Measurements from ENCODE around the gene SLC2A13. TPM values are rescaled to one million over a fixed set of nuclear protein-coding genes. Genes with fewer than 3 reads are reported as not detected.

SLC2A13 gene
- total RNA-seq, result 1 to 10 TPM; 8.2 to 9.4 TPM

- CTCF ChIA-PET, result interaction anchor here (0.7 to 4.8 kb wide), 4 partner anchors 11 to 343 kb away, joined by 3 to 36 read pairs (median 3); no protein-coding TSS in a partner anchor
- POLR2A ChIA-PET, result interaction anchor here (0.6 to 0.8 kb wide), 2 partner anchors 10 to 95 kb away, joined by 3 to 4 read pairs; no protein-coding TSS in a partner anchor
Observed at GRCh38 chr12:40105515-40106201, at the start of gene SLC2A13. Gene SLC2A13 (minus strand): TSS chr12:40106081. CDS start chr12:40105808, 273 bp downstream.

- ChIA-PET CTCF (no interaction called here), POLR2A (no interaction called here)
Observed at GRCh38 chr12:40154381-40154780, 48.5 kb upstream of the SLC2A13 start.

DNA sequence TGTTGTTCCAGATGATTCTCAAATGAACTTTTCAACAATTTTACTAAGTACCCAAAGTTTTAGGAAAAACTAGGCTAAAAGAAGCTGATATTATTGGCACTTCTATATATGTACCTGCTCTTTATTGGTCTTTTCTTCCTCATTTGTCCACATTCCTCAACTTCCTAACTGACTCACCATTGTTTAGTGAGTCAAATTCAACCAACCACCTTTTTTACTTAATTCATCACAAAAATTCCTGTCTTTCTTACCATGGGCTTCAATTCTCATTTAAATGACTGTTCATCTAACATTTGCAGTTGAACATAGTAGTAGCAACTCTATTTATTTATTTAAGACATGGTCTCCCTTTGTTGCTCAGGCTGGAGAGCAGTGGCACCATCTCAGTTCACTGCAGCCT, 47.6 kb upstream of the SLC2A13 start:
- ChIA-PET POLR2A (no interaction called here), CTCF (no interaction called here)

GRCh38 chr12:40152783-40153383, 47.0 kb upstream of the SLC2A13 start:
- CTCF ChIA-PET, result no interaction called here
- POLR2A ChIA-PET, result no interaction called here

DNA sequence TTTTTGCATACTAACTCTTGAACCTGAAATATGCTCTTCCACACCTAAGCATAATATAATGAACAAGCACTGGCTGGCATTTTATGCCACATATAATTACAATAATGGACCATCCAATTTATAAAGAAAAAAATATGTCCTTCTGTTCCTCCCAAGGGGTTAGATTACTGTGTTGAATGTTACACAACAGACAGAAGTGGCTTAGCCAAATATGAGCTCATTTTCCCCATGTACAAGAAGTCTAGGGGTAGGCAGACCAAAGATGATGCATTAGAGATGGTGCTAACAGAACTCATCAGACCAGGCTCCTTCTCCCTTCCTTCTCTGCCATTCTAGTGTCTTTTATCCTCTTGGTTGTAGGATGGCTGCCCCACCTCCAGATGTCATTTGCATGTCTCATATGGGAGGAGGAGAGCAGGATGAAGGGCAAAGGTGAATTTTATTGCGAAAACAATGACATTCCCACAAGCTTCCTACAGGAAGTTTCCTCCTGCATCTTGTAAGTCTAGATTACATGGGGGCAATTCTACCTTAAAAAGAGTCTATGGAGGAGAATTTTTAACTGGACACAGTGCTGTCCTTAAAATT, 43.9 kb upstream of the SLC2A13 start:
- POLR2A ChIA-PET, result no interaction called here
- CTCF ChIA-PET, result no interaction called here

- CTCF ChIA-PET, result no interaction called here
- POLR2A ChIA-PET, result no interaction called here
Observed at GRCh38 chr12:40146800-40147797, 41.2 kb upstream of the SLC2A13 start.

GRCh38 chr12:40145896-40146295, 40.0 kb upstream of the SLC2A13 start:
- ChIA-PET POLR2A (interaction anchor here (0.7 kb wide), 1 partner anchor 38 kb away, joined by 4 read pairs; no protein-coding TSS in a partner anchor), CTCF (interaction anchor here (0.9 kb wide), 1 partner anchor 138 kb away, joined by 6 read pairs; no protein-coding TSS in a partner anchor)

DNA sequence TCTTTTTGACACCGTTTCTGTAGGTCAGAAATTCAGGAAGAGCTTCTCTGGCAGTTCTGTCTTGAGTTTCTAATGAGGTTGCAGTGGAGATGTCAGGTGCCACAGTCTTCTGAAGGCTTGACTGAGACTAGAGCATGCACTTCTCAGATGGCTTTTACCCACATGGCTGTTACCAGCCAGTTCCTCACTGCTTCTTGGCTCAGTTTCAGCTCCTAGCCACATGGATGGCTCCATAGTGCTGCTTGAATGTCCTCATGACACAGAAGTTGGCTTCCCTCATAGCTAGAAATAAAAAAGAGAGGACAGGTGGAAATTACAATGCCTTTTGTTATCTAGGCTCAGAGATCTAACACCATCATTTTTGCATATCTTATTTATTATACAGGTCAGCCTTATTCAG, 38.1 kb upstream of the SLC2A13 start:
- CTCF ChIA-PET, result no interaction called here
- POLR2A ChIA-PET, result no interaction called here

DNA sequence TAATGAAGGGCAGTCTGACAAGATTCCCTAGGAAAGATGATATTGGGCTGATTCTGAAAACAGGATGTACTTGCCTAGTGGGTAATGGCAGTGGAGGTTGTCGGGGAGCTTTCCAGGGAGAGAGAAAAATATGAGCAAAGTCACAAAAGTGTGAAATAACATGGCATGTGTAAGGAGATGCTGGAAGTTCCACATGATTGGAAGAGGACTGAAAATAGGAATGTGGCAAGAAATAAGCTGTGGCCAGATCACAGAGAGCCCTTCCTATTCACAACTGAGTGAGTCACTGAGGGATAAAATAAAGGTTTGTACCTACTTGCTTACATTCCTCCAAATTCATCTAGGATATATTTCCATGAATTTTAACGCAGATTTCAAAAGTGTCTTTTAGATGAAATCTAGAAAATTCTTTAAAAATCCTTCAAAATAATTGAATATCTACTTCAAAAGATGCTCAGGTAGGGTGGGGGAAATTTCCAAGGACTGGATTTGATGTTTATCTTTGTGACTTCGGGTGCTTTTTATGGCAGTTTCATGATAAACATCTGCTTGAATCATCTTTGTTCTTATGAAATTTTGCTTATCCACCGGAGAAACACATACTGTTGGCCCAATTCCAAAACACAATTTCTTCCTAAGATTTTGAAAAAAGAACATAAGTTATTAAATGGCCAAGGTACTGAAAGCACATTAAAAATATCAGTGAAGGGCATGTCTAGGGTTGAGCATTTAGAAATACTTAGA, 36.3 kb upstream of the SLC2A13 start:
- ChIA-PET CTCF (no interaction called here), POLR2A (no interaction called here)

GRCh38 chr12:40138526-40138925, 32.6 kb upstream of the SLC2A13 start:
- CTCF ChIA-PET, result no interaction called here
- POLR2A ChIA-PET, result no interaction called here

DNA sequence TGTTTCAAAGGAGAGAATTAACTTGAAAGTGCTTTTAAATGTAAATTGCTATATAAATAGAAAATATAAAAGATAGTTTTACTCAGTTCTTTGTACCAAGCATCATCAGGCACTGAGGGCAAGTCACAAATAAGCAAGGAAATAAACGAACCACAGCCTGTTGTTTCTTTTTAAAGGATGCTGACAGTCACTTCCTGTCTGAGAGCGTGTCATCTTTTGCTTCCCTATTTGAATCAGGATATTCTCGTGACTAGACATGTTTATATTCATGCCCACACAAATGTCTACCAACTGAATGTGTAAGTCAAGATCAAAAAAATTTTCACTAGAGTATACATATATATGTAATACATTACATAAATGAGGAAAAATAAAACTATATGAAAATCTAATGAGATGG, 31.4 kb upstream of the SLC2A13 start:
- CTCF ChIA-PET, result no interaction called here
- POLR2A ChIA-PET, result no interaction called here

GRCh38 chr12:40127408-40127807, 21.5 kb upstream of the SLC2A13 start:
- POLR2A ChIA-PET, result no interaction called here
- CTCF ChIA-PET, result no interaction called here

GRCh38 chr12:40123496-40123895, 17.6 kb upstream of the SLC2A13 start:
- CTCF ChIA-PET, result interaction anchor here (0.6 kb wide), 1 partner anchor 828 kb away, joined by 3 read pairs; no protein-coding TSS in a partner anchor
- POLR2A ChIA-PET, result no interaction called here

DNA sequence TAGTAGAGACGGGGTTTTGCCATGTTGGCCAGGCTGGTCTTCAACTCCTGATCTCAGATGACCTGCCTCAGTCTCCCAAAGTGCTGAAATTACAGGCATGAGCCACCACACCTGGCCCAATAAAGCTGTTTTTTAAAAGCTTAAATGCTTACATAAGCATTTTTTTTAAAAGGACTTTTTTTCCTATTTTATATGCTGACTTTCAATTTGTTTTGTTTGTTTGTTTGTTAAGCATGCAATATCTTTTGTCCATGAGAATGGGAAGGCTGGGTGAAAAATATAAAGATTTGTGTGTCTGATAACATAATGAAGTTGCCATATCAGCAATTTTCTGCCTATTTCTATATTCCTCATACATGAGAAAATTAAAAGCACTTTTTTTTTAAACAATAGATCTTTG, 17.0 kb upstream of the SLC2A13 start:
- ChIA-PET CTCF (no interaction called here), POLR2A (no interaction called here)

DNA sequence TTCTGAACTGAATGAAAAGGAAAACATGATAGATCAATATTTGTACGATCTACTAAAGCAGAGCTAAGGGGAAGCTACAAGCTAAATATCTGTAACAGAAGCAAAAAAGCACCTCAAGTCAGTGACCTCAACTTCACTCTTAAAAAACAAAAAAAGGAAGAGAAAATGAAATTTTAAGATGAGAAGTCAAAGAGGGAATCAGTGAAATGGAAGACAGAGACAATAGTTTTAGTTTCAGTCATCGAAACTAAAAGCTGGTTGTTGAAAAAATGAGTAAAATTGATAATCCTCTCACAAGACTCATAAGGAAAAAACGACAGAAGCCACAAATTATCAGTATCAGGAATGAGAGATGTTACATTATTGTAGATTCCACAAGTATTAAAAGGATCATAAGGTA, 11.9 kb upstream of the SLC2A13 start:
- ChIA-PET CTCF (interaction anchor here (2.4 kb wide), 1 partner anchor 10 kb away, joined by 8 read pairs; no protein-coding TSS in a partner anchor), POLR2A (interaction anchor here (1.0 kb wide), 1 partner anchor 11 kb away, joined by 3 read pairs; no protein-coding TSS in a partner anchor)

- POLR2A ChIA-PET, result no interaction called here
- CTCF ChIA-PET, result no interaction called here
Observed at GRCh38 chr12:40110586-40110985, 4.7 kb upstream of the SLC2A13 start.

DNA sequence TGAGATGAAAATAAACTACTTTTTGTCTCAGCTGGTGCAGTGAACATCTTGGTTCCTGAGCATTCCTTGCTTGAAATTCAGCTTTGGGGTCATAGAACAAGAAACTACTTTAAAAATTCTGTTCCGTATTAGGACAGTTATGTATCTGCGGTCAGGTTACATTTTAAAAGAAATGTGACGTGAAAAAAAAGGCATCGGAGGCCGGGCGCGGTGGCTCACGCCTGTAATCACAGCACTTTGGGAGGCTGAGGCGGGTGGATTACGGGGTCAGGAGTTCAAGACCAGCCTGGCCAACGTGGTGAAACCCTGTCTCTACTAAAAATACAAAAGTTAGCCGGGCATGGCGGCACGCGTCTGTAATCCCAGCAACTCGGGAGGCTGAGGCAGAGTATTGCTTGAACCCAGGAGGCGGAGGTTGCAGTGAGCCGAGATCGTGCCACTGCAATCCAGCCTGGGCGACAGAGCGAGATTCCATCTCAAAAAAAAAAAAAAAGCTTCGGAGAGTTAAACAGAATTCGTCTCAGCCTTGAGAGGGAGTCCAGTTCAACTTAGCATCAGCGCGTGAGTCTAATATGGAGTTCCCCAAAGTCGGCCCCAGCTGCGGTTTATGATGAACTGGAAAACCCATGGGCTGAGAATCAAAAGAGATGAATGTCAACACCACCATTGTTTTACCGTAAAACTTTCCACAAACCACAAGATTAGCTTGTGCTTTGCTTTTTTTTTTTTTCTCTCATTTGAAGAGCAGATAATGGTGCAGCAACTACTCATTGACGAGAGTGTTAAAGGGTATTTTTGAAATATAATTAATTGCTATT, 2.1 kb upstream of the SLC2A13 start:
- POLR2A ChIA-PET, result interaction anchor here (0.6 kb wide), 2 partner anchors 96 to 410 kb away, joined by 3 to 5 read pairs; no protein-coding TSS in a partner anchor
- CTCF ChIA-PET, result interaction anchor here (1.1 to 4.8 kb wide), 4 partner anchors 10 to 99 kb away, joined by 3 to 36 read pairs (median 6); no protein-coding TSS in a partner anchor
